Gastrocnemius medialis (tissue), 4 donors: ENCODE measurements around the gene TERB2.
"Not testable (repeated sequence)": the region's sequence is repeated elsewhere in the genome, so short reads cannot be mapped to it uniquely, and the experiment has no call there.

Experiments
- CTCF ChIP-seq, 5 experiments: fragments of 450-650 bp in 3 of 5; fragments of 200-600 bp in 2 of 5; sonication (generic) in 2 of 5; IDR thresholded peaks in 4 of 5; conservative IDR thresholded peaks in 1 of 5; 1 replicate in 4 of 5; 2 replicates in 1 of 5; pipeline ENCODE4 v1.5.1; 2016 to 2019; ENCODE audit warnings: antibody characterized with exemption in 5 of 5, mild to moderate bottlenecking in 3 of 5, moderate library complexity in 3 of 5
- POLR2A ChIP-seq, 2 donors: fragments of 450-650 bp; IDR thresholded peaks; one replicate each; pipeline ENCODE4 v1.6.1; 2017; ENCODE audit warnings: antibody characterized with exemption in 2 of 2, mild to moderate bottlenecking in 2 of 2, moderate library complexity in 2 of 2

- TF ChIP-seq CTCF (IDR thresholded peaks at IDR 0.05 in 4 of 5, conservative IDR thresholded peaks at IDR 0.05 in 1 of 5); POLR2A (IDR thresholded peaks at IDR 0.05): not testable (repeated sequence)
These were observed 44.7 kb downstream of the TERB2 start for GRCh38 chr15:45001180-45001579.
